IMR-90 (cell line): ENCODE data around the gene AUTS2. TPM values are rescaled to one million over a fixed set of nuclear protein-coding genes. Genes with fewer than 3 reads are reported as not detected.

ENCODE experiments used
- ATAC-seq: fragments of 200-7000 bp; cut with Tn5 transposase; 2 replicates; pipeline ENCODE4 v1.9.1; 2020; ENCODE audit warnings: low read depth, mild to moderate bottlenecking, moderate library complexity
- BruUV-seq: library from RNA; stranded (reverse); fragments of 400-500 nt; replicated peaks from 2 replicates; lab custom pipeline; 2021; lab: Mats Ljungman, UMichigan
- CTCF ChIA-PET: fragments of 300-600 bp; formaldehyde crosslinking; extraction: SDS; loops from one replicate; lab custom pipeline; 2021; ENCODE audit warnings: antibody characterized with exemption; lab: Yijun Ruan, JAX
- POLR2A ChIA-PET: fragments of 300-600 bp; sonication (Branson Sonifier 250); formaldehyde crosslinking; loops from one replicate; lab custom pipeline; 2022; ENCODE audit warnings: antibody characterized with exemption; ENCODE audit not compliant: unreplicated experiment; lab: Charles Lee
- DNase-seq: peaks from one replicate; pipeline ENCODE4 v3.0.0; 2013
- H2AFZ ChIP-seq: replicated peaks from 2 replicates; pipeline ENCODE3; 2013; ENCODE audit warnings: low read length, mild to moderate bottlenecking; ENCODE audit not compliant: poor library complexity
- H2AK5ac ChIP-seq: 2 replicates; pipeline ENCODE4 v1.6.1; 2013; ENCODE audit warnings: low read depth, low read length, inconsistent platforms
- H2AK9ac ChIP-seq: replicated peaks from 2 replicates; pipeline ENCODE3; 2013; ENCODE audit warnings: mild to moderate bottlenecking, low read depth, low read length, moderate library complexity; ENCODE audit not compliant: poor library complexity
- H2BK120ac ChIP-seq: 2 replicates; pipeline ENCODE4 v1.6.1; 2013; ENCODE audit warnings: low read depth, low read length, inconsistent platforms
- H2BK15ac ChIP-seq: 3 replicates; pipeline ENCODE4 v1.6.1; 2013; ENCODE audit warnings: low read depth, low read length, inconsistent platforms
- H2BK20ac ChIP-seq: 2 replicates; pipeline ENCODE4 v1.6.1; 2013; ENCODE audit warnings: low read depth, mild to moderate bottlenecking, inconsistent platforms, low read length, moderate library complexity
- H2BK5ac ChIP-seq: 2 replicates; pipeline ENCODE4 v1.6.1; 2013; ENCODE audit warnings: mild to moderate bottlenecking, low read depth, low read length, inconsistent platforms; ENCODE audit not compliant: poor library complexity, severe bottlenecking
- H3K14ac ChIP-seq: replicated peaks from 2 replicates; pipeline ENCODE4 v1.6.1; 2013; ENCODE audit warnings: low read depth, low read length, inconsistent platforms
- H3K18ac ChIP-seq: 2 replicates; pipeline ENCODE4 v1.6.1; 2013; ENCODE audit warnings: low read depth, low read length, control low read depth
- H3K23ac ChIP-seq: 2 replicates; pipeline ENCODE4 v1.6.1; 2013; ENCODE audit warnings: low read depth, low read length, inconsistent platforms
- H3K27ac ChIP-seq: 2 replicates; pipeline ENCODE4 v1.5.1; 2013; ENCODE audit warnings: mild to moderate bottlenecking, control low read depth, low read length; ENCODE audit not compliant: insufficient read depth
- H3K27me3 ChIP-seq: 2 replicates; pipeline ENCODE4 v1.6.1; 2013; ENCODE audit warnings: low read length; ENCODE audit not compliant: control insufficient read depth, insufficient read depth
- H3K36me3 ChIP-seq: 2 replicates; pipeline ENCODE4 v1.6.1; 2013; ENCODE audit warnings: low read length, mixed read lengths; ENCODE audit not compliant: control insufficient read depth, insufficient read depth
- H3K4ac ChIP-seq: 2 replicates; pipeline ENCODE4 v1.6.1; 2013; ENCODE audit warnings: low read depth, low read length, inconsistent platforms
- H3K4me1 ChIP-seq: 2 replicates; pipeline ENCODE4 v1.6.1; 2013; ENCODE audit warnings: low read length, mixed read lengths; ENCODE audit not compliant: control insufficient read depth, insufficient read depth
- H3K4me2 ChIP-seq: 2 replicates; pipeline ENCODE4 v1.6.1; 2013; ENCODE audit warnings: low read depth, mild to moderate bottlenecking, control low read depth, low read length, moderate library complexity
- H3K4me3 ChIP-seq: 2 replicates; pipeline ENCODE4 v1.5.1; 2013; ENCODE audit warnings: low read depth, mild to moderate bottlenecking, control low read depth, low read length, moderate library complexity; ENCODE audit not compliant: insufficient read depth
- H3K56ac ChIP-seq: 2 replicates; pipeline ENCODE4 v1.6.1; 2013; ENCODE audit warnings: low read length, inconsistent platforms; ENCODE audit not compliant: insufficient read depth; ENCODE audit errors: extremely low read depth
- H3K79me1 ChIP-seq, 2 experiments: 2 replicates each; pipeline ENCODE4 v1.6.1; 2013; ENCODE audit warnings: low read length in 2 of 2, inconsistent platforms in 1 of 2, low read depth in 1 of 2
- H3K9ac ChIP-seq: 2 replicates; pipeline ENCODE4 v1.6.1; 2013; ENCODE audit warnings: low read depth, low read length, control low read depth
- H3K9me1 ChIP-seq: 2 replicates; pipeline ENCODE4 v1.6.1; 2013; ENCODE audit warnings: low read length, inconsistent platforms; ENCODE audit not compliant: insufficient read depth
- H3K9me3 ChIP-seq: 2 replicates; pipeline ENCODE4 v1.6.1; 2013; ENCODE audit warnings: low read length; ENCODE audit not compliant: control insufficient read depth, insufficient read depth
- H4K20me1 ChIP-seq: 2 replicates; pipeline ENCODE4 v1.6.1; 2013; ENCODE audit warnings: low read length, inconsistent platforms; ENCODE audit not compliant: insufficient read depth
- H4K5ac ChIP-seq: 2 replicates; pipeline ENCODE4 v1.6.1; 2013; ENCODE audit warnings: mild to moderate bottlenecking, low read depth, low read length, control low read depth
- H4K8ac ChIP-seq, 2 experiments: 2 replicates each; pipeline ENCODE4 v1.6.1; 2013; ENCODE audit warnings: low read depth in 2 of 2, low read length in 2 of 2, control low read depth in 1 of 2, inconsistent platforms in 1 of 2
- H4K91ac ChIP-seq: 2 replicates; pipeline ENCODE4 v1.6.1; 2013; ENCODE audit warnings: low read depth, low read length, inconsistent platforms; ENCODE audit not compliant: insufficient read depth
- BHLHE40 ChIP-seq: fragments of 150-350 bp; IDR thresholded peaks from 2 replicates; pipeline ENCODE4 v1.6.1; 2016; ENCODE audit warnings: mild to moderate bottlenecking, low read depth, low read length
- CTCF ChIP-seq: conservative IDR thresholded peaks from 2 replicates; pipeline ENCODE4 v1.5.1; 2012; ENCODE audit warnings: mild to moderate bottlenecking, low read depth, low read length, improper control_type of control experiment
- FOS ChIP-seq: fragments of 150-350 bp; IDR thresholded peaks from 2 replicates; pipeline ENCODE4 v1.6.1; 2016; ENCODE audit warnings: low read depth, low read length
- MAFK ChIP-seq: IDR thresholded peaks from 2 replicates; pipeline ENCODE4 v1.6.1; 2012; ENCODE audit warnings: low read depth, low read length, improper control_type of control experiment
- MXI1 ChIP-seq: IDR thresholded peaks from 2 replicates; pipeline ENCODE4 v1.6.1; 2012; ENCODE audit warnings: low read depth, mild to moderate bottlenecking, low read length, moderate library complexity, borderline replicate concordance
- RAD21 ChIP-seq: IDR thresholded peaks from 2 replicates; pipeline ENCODE4 v1.6.1; 2012; ENCODE audit warnings: low read length, improper control_type of control experiment
- RCOR1 ChIP-seq: IDR thresholded peaks from 2 replicates; pipeline ENCODE4 v1.6.1; 2012; ENCODE audit warnings: mild to moderate bottlenecking, low read length, improper control_type of control experiment; ENCODE audit not compliant: insufficient replicate concordance
- WGBS, 2 experiments: methylation state at CpG; one replicate each; pipeline versions ENCODE4 v1.1.5 to v1.1.7; 2013; ENCODE audit warnings: missing lambda C conversion rate in 2 of 2; ENCODE audit not compliant: insufficient read length in 1 of 2; ENCODE audit errors: extremely low coverage in 2 of 2; 5-methylcytosine and 5-hydroxymethylcytosine counted together
- dilution Hi-C: fragments of 300-500 bp; cut with HindIII; formaldehyde crosslinking; loops from one replicate; pipeline ENCODE4 v1.14.3; 2018; ENCODE audit warnings: low sequenced_read_pairs; ENCODE audit not compliant: unreplicated experiment
- in situ Hi-C: fragments of 300-500 bp; cut with MboI; formaldehyde crosslinking; loops from 3 replicates; pipeline ENCODE4 v1.14.3; 2019; ENCODE audit warnings: low sequenced_read_pairs, inconsistent platforms, mixed read lengths
- intact Hi-C: fragments of 100-400 bp; cut with micrococcal nuclease; formaldehyde crosslinking; loops from 2 replicates; pipeline ENCODE4 v1.10.0; 2022
- polyA plus RNA-seq, 3 experiments: library from polyadenylated mRNA; depleted of rRNA; stranded (reverse); fragments of >200 nt; gene quantifications; 2 replicates each; pipeline ENCODE4 v1.2.3, GENCODE V29; 2012; ENCODE audit warnings: low replicate concordance in 1 of 3
- total RNA-seq: library from RNA; depleted of rRNA; stranded (reverse); fragments of >200 nt; gene quantifications from 2 replicates; pipeline ENCODE4 v1.2.3, GENCODE V29; 2012
- TF ChIP-seq, protein P1 (sequence below): fragments of 150-350 bp; IDR thresholded peaks from 2 replicates; pipeline ENCODE4 v1.6.1; 2017; ENCODE audit warnings: mild to moderate bottlenecking, antibody characterized with exemption, low read length, low read depth

Gene AUTS2
- total and polyA plus RNA-seq, 2 of the 4 experiments (the other 2 are of a cell fraction) = 0.90 to 3.0 TPM

DNA sequence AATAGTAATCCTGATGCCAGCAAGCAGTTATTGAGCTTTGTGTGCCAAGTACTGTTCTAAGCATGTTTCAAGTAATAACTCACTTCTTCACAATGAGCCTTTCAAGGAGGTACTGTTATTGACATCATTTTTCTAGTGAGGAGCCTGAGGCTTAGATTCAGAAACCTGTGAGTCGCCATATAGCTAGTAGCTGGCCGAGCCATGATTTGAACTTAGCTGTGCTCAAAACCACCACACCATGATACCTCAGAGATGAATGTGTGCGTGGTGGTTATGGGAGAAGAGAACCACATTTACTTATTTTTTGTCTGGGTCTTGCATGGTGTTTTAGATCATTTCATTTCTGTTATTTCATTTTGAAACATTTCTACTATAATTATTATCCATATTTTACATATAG lies 578.9 kb downstream of the AUTS2 start:
- no CpG with 5 or more reads among the region's 3 CpGs for WGBS, 2 experiments
- no peak overlapping the region for H3K27ac ChIP-seq

More for the DNA sequence above, 578.9 kb downstream of the AUTS2 start:
- Histone ChIP-seq H2BK15ac (no peak overlapping the region), H3K36me3 (no peaks in the 10 kb centered on the region), H3K9me3 (0 out of 2 replicates have a peak, but pooled peaks cover 2% of the 10 kb centered on the region), H3K56ac (no peak overlapping the region), H2AFZ (no peak overlapping the region), H3K79me1 (no peaks in the 10 kb centered on the region), H2AK5ac (no peak overlapping the region), H3K4ac (no peak overlapping the region), H3K9ac (no peak overlapping the region), H3K14ac (no peak overlapping the region), H2BK120ac (no peak overlapping the region), H3K9me1 (no peaks in the 10 kb centered on the region), H3K23ac (no peak overlapping the region), H4K91ac (no peak overlapping the region), H3K4me3 (no peak overlapping the region), H3K18ac (no peak overlapping the region), H3K4me1 (no peaks in the 10 kb centered on the region), H2BK5ac (no peak overlapping the region), H4K5ac (no peak overlapping the region), H3K27me3 (no peaks in the 10 kb centered on the region), H4K8ac (no peak overlapping the region), H2AK9ac (no peak overlapping the region), H2BK20ac (no peak overlapping the region), H4K20me1 (no peaks in the 10 kb centered on the region), H3K4me2 (no peak overlapping the region)
- no TSS peak for BruUV-seq
- ChIA-PET CTCF (no interaction called here), POLR2A (no interaction called here)
- ATAC-seq = no peak
- in situ Hi-C loops = no loop called here
- TF ChIP-seq MAFK (no peak), RCOR1 (no peak), CTCF (no peak), RAD21 (no peak), MXI1 (no peak), BHLHE40 (no peak), FOS (no peak)
- TF ChIP-seq, protein P1, sequence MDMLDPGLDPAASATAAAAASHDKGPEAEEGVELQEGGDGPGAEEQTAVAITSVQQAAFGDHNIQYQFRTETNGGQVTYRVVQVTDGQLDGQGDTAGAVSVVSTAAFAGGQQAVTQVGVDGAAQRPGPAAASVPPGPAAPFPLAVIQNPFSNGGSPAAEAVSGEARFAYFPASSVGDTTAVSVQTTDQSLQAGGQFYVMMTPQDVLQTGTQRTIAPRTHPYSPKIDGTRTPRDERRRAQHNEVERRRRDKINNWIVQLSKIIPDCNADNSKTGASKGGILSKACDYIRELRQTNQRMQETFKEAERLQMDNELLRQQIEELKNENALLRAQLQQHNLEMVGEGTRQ = no peak
- dilution Hi-C loops = no loop called here
- intact Hi-C loops = no loop called here
- DNase-seq = no peak
